Measurements from ENCODE around the gene RAB11FIP4. TPM values are rescaled to one million over a fixed set of nuclear protein-coding genes. Genes with fewer than 3 reads are reported as not detected.

The RAB11FIP4 gene
- total and polyA plus RNA-seq, 9 of the 15 experiments (the other 6 are each of a cell fraction or from before 2014, with no cell fraction given) = 0.62 to 16.6 (median 8.9) TPM

GRCh38 chr17:31532526-31532925, 141.1 kb downstream of the RAB11FIP4 start:
- FAIRE-seq (no peak), ATAC-seq (no peak), DNase-seq (ENCODE audit: extremely low read depth in 1 of 4, low spot score in 3 of 4) (no peak)
- peaks cover 0 to 13% of the 10 kb centered on the region in 2 experiments; a peak in 1 of 5 replicates for H3K4me1 ChIP-seq (replicated peaks in 1 of 2; ENCODE audit: control insufficient read depth in 2 of 2, insufficient read depth in 2 of 2, low read length in 2 of 2)
- POLR2A ChIA-PET = no interaction called here
- H3K79me2 ChIP-seq (ENCODE audit: control insufficient read depth, insufficient read depth, low read length) = no peaks in the 10 kb centered on the region
- H3K9me1 ChIP-seq (ENCODE audit: control insufficient read depth, insufficient read depth, low read length) = no peaks in the 10 kb centered on the region
- BruUV-seq (replicated peaks) = TSS peak; percentile 22
- H3K4me2 ChIP-seq (ENCODE audit: insufficient read depth, low read length) = no peak overlapping the region
- no peak overlapping the region for H3K4me3 ChIP-seq
- 0 out of 3 replicates have a peak, but pooled peaks cover 3% of the 10 kb centered on the region for H3K36me3 ChIP-seq (ENCODE audit: control insufficient read depth, insufficient read depth, low read length)
- no peak overlapping the region for H3K9ac ChIP-seq (ENCODE audit: insufficient read depth in 1 of 2, low read depth in 2 of 2, low read length in 2 of 2)
- H2AFZ ChIP-seq (ENCODE audit: low read depth, low read length) = no peak overlapping the region
- 29% methylated on average over 10 of the region's 10 CpGs for WGBS (ENCODE audit: insufficient coverage, low coverage, missing lambda C conversion rate)
- CTCF ChIA-PET (ENCODE audit: low intra/inter-chr PET ratio) = interaction anchor here (0.6 kb wide), 1 partner anchor 569 kb away, joined by 4 read pairs; no protein-coding TSS in a partner anchor
- peaks cover 7% of the 10 kb centered on the region; the same call in 1 of the 2 replicates for H4K20me1 ChIP-seq (replicated peaks; ENCODE audit: control insufficient read depth, insufficient read depth, low read length)
- in situ Hi-C loops (cut with MboI) = no loop called here
- no peak overlapping the region for H3K27ac ChIP-seq (ENCODE audit: extremely low read depth, low read depth, low read length)
- peaks cover 0 to 16% of the 10 kb centered on the region in 2 experiments; a peak in 2 of 5 replicates for H3K27me3 ChIP-seq (ENCODE audit: control insufficient read depth in 2 of 2, insufficient read depth in 2 of 2, low read length in 2 of 2)
- no peaks in the 10 kb centered on the region for H3K9me3 ChIP-seq (replicated peaks; ENCODE audit: control insufficient read depth, insufficient read depth, low read depth, low read length)
- intact Hi-C loops (cut with micrococcal nuclease) = loop anchor here (5.0 kb wide), 1 partner anchor 310 kb away; no protein-coding TSS in a partner anchor
- TF ChIP-seq, protein P1, sequence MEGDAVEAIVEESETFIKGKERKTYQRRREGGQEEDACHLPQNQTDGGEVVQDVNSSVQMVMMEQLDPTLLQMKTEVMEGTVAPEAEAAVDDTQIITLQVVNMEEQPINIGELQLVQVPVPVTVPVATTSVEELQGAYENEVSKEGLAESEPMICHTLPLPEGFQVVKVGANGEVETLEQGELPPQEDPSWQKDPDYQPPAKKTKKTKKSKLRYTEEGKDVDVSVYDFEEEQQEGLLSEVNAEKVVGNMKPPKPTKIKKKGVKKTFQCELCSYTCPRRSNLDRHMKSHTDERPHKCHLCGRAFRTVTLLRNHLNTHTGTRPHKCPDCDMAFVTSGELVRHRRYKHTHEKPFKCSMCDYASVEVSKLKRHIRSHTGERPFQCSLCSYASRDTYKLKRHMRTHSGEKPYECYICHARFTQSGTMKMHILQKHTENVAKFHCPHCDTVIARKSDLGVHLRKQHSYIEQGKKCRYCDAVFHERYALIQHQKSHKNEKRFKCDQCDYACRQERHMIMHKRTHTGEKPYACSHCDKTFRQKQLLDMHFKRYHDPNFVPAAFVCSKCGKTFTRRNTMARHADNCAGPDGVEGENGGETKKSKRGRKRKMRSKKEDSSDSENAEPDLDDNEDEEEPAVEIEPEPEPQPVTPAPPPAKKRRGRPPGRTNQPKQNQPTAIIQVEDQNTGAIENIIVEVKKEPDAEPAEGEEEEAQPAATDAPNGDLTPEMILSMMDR (IDR thresholded peaks at IDR 0.05 in 2 of 3, conservative IDR thresholded peaks at IDR 0.05 in 1 of 3; ENCODE audit: insufficient read depth in 2 of 3, low read depth in 1 of 3, low read length in 3 of 3) = no peak
- no peak for TF ChIP-seq TCF7L2 (IDR thresholded peaks at IDR 0.05; ENCODE audit: low read depth, low read length)
- no peak for TF ChIP-seq TOE1 (IDR thresholded peaks at IDR 0.05; ENCODE audit: borderline replicate concordance)
- no peak for TF ChIP-seq TOE1 (CRISPR knock-in tag; IDR thresholded peaks at IDR 0.05; ENCODE audit: borderline replicate concordance, low read depth)
- TF ChIP-seq HDAC1 (IDR thresholded peaks at IDR 0.05) = no peak
- TF ChIP-seq, protein P2, sequence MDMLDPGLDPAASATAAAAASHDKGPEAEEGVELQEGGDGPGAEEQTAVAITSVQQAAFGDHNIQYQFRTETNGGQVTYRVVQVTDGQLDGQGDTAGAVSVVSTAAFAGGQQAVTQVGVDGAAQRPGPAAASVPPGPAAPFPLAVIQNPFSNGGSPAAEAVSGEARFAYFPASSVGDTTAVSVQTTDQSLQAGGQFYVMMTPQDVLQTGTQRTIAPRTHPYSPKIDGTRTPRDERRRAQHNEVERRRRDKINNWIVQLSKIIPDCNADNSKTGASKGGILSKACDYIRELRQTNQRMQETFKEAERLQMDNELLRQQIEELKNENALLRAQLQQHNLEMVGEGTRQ (CRISPR knock-in tag; IDR thresholded peaks at IDR 0.05) = no peak
- TF ChIP-seq RFX5 (IDR thresholded peaks at IDR 0.05; ENCODE audit: low read depth, low read length) = no peak
- TF ChIP-seq TEAD1 (CRISPR knock-in tag; IDR thresholded peaks at IDR 0.05) = no peak
- no peak for TF ChIP-seq SP2 (IDR thresholded peaks at IDR 0.05; ENCODE audit: extremely low read depth, low read depth, low read length, poor library complexity, severe bottlenecking)
- no peak for TF ChIP-seq RBM22 (IDR thresholded peaks at IDR 0.05; ENCODE audit: low read depth, low read length, poor library complexity, severe bottlenecking)
- no peak for TF ChIP-seq XRCC5 (IDR thresholded peaks at IDR 0.05; ENCODE audit: low read depth, low read length)
- TF ChIP-seq, protein P3, sequence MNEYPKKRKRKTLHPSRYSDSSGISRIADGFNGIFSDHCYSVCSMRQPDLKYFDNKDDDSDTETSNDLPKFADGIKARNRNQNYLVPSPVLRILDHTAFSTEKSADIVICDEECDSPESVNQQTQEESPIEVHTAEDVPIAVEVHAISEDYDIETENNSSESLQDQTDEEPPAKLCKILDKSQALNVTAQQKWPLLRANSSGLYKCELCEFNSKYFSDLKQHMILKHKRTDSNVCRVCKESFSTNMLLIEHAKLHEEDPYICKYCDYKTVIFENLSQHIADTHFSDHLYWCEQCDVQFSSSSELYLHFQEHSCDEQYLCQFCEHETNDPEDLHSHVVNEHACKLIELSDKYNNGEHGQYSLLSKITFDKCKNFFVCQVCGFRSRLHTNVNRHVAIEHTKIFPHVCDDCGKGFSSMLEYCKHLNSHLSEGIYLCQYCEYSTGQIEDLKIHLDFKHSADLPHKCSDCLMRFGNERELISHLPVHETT (CRISPR knock-in tag; conservative IDR thresholded peaks at IDR 0.05 in 1 of 2, IDR thresholded peaks at IDR 0.05 in 1 of 2) = no peak
- TF ChIP-seq NFXL1 (CRISPR knock-in tag; IDR thresholded peaks at IDR 0.05) = no peak
- TF ChIP-seq, protein P4, sequence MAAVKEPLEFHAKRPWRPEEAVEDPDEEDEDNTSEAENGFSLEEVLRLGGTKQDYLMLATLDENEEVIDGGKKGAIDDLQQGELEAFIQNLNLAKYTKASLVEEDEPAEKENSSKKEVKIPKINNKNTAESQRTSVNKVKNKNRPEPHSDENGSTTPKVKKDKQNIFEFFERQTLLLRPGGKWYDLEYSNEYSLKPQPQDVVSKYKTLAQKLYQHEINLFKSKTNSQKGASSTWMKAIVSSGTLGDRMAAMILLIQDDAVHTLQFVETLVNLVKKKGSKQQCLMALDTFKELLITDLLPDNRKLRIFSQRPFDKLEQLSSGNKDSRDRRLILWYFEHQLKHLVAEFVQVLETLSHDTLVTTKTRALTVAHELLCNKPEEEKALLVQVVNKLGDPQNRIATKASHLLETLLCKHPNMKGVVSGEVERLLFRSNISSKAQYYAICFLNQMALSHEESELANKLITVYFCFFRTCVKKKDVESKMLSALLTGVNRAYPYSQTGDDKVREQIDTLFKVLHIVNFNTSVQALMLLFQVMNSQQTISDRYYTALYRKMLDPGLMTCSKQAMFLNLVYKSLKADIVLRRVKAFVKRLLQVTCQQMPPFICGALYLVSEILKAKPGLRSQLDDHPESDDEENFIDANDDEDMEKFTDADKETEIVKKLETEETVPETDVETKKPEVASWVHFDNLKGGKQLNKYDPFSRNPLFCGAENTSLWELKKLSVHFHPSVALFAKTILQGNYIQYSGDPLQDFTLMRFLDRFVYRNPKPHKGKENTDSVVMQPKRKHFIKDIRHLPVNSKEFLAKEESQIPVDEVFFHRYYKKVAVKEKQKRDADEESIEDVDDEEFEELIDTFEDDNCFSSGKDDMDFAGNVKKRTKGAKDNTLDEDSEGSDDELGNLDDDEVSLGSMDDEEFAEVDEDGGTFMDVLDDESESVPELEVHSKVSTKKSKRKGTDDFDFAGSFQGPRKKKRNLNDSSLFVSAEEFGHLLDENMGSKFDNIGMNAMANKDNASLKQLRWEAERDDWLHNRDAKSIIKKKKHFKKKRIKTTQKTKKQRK (IDR thresholded peaks at IDR 0.05; ENCODE audit: borderline replicate concordance, low read depth, low read length) = no peak

Measured in K562 (cell line).